Ovary (tissue), 9 donors: ENCODE measurements around the gene NTRK1. TPM values are rescaled to one million over a fixed set of nuclear protein-coding genes. Genes with fewer than 3 reads are reported as not detected.
A peak's percentile ranks its signal among the peaks of the same experiment; 100 is the strongest.

ENCODE experiments used
- DNase-seq, 5 donors: peaks; one replicate each; pipeline ENCODE4 v3.0.0-alpha.2; 2019 to 2020
- H3K27ac ChIP-seq, 2 donors: fragments of 200-600 bp; one replicate each; pipeline versions ENCODE4 v1.5.1 to v1.8.0; 2019 to 2022
- H3K27me3 ChIP-seq: fragments of 200-600 bp; one replicate; pipeline ENCODE4 v1.8.0; 2022
- H3K36me3 ChIP-seq: fragments of 200-600 bp; sonication (generic); one replicate; pipeline ENCODE4 v1.5.1; 2019
- H3K4me1 ChIP-seq: one replicate; pipeline ENCODE4 v1.8.1; 2013; ENCODE audit warnings: mild to moderate bottlenecking, moderate library complexity; ENCODE audit not compliant: insufficient read depth
- H3K4me3 ChIP-seq: fragments of 200-600 bp; sonication (generic); one replicate; pipeline ENCODE4 v1.5.1; 2017
- H3K9me3 ChIP-seq, 2 donors: fragments of 200-600 bp in 1 of 2; sonication (generic) in 1 of 2; one replicate each; pipeline versions ENCODE4 v1.5.1 to v1.8.1; 2013 to 2019; ENCODE audit warnings: mild to moderate bottlenecking in 1 of 2, moderate library complexity in 1 of 2
- CTCF ChIP-seq, 3 donors: fragments of 450-650 bp in 2 of 3; fragments of 200-600 bp in 1 of 3; IDR thresholded peaks; one replicate each; pipeline versions ENCODE4 v1.5.1 to v1.8.0; 2016 to 2022; ENCODE audit warnings: antibody characterized with exemption in 3 of 3, mild to moderate bottlenecking in 1 of 3
- EP300 ChIP-seq: sonication (generic); formaldehyde crosslinking; IDR thresholded peaks from one replicate; pipeline ENCODE4 v1.6.1; 2017; ENCODE audit warnings: antibody characterized with exemption
- POLR2A ChIP-seq: fragments of 450-650 bp; IDR thresholded peaks from one replicate; pipeline ENCODE4 v1.6.1; 2017; ENCODE audit warnings: antibody characterized with exemption, mild to moderate bottlenecking, moderate library complexity
- WGBS, 3 donors: extraction: QIAGEN DNeasy Blood & Tissue Kit in 1 of 3; methylation state at CpG; one replicate each; pipeline versions ENCODE4 v1.1.5 to v1.1.7; 2013 to 2017; 5-methylcytosine and 5-hydroxymethylcytosine counted together
- intact Hi-C, 4 donors: fragments of 100-400 bp; cut with DNase I; formaldehyde crosslinking; loops; one replicate each; pipeline versions ENCODE4 v1.11.0 to v1.15.1; 2022 to 2023
- polyA plus RNA-seq, 2 donors: library from polyadenylated mRNA; stranded (reverse); fragments of 200-250 nt in 1 of 2; fragments of 350-450 nt in 1 of 2; fragmentation: Illumina TruSeq in 1 of 2; extraction: RNeasy Lipid Tissue Mini Kit (QIAGEN cat#74804) in 1 of 2; gene quantifications; one replicate each; pipeline ENCODE4 v1.2.3, GENCODE V29; 2013 to 2014
- total RNA-seq, 7 donors: library from RNA; depleted of rRNA in 2 of 7; stranded (reverse); fragments of >200 nt in 2 of 7; fragmentation: NEBNext Ultra II Directional in 3 of 7; extraction: Animal tissue kit (Norgen Biotek cat#: 25700) in 3 of 7; gene quantifications; one replicate each; pipeline versions ENCODE4 v1.1.0 to v1.2.4, GENCODE V29; 2016 to 2023
- donor health status: DM: no; HTN: no; CAD: no; lungs with moderate emphysema.
- donor health status: DM: no; HTN: no; CAD: no.
- donor health status: Bipolar disorder and iron deficiency.
- donor health status: DM: yes; HTN: yes; CAD: no.
- donor health status: DM: no; HTN: no; CAD: no.
- donor health status: DM: yes; HTN: yes; CAD: no.

NTRK1 gene
- total and polyA plus RNA-seq, 9 donors, result 0.11 to 0.92 (median 0.38) TPM; not detected in 4

DNA sequence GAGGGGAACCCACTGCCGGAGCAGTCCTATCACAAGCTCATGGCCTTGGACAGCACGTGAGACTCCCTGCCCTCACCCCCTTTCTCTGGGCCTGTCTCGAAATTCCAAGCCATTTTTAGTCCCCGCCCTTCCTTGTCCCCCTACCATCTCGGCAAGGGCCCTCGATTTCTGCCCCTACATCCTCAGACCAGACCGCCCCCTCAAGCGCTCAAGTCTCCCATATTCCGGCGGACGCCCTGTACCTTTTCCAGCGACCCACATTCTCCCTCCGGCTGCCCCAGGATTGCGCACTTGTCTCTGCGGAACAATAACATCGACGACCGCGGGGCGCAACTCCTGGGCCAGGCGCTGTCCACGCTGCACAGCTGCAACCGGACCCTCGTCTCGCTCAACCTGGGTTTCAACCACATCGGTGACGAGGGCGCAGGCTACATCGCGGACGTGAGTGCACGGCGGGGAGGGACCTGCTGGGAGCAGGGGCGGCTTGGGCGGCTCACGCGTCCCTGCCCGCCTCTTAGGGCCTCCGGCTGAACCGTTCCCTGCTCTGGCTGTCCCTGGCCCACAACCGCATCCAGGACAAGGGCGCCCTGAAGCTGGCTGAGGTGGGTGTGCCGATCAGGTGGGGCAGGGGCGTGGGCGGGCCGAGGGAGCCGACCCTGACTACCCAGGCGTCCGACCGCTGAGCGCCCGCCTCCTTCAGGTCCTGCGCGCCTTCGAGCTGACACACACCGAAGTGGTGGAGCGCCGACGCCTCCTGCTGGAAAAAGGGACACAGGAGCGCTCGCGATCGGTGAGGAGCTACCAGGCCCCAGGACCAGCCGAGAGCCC lies 66.8 kb downstream of the NTRK1 start:
- Histone ChIP-seq H3K9me3 (no peaks in the 10 kb centered on the region), H3K27me3 (no peaks in the 10 kb centered on the region), H3K27ac (no peak overlapping the region), H3K4me3 (peak overlapping the region; percentile 11), H3K36me3 (no peaks in the 10 kb centered on the region), H3K4me1 (peaks cover 10% of the 10 kb centered on the region)
- intact Hi-C loops, result no loop called here
- peak; percentile 49 to 75 (median 61) for DNase-seq
- 9 to 16% (median 11%) methylated on average over 40 to 64 of the region's 64 CpGs for WGBS, 3 donors
- TF ChIP-seq EP300 (no peak), CTCF (IDR thresholded peaks at IDR 0.05) (peak in 2 of 3 donors; percentile 40 to 60)

GRCh38 chr1:156928043-156928602 lies 67.5 kb downstream of the NTRK1 start:
- no peak for TF ChIP-seq POLR2A
- no peak for TF ChIP-seq CTCF (IDR thresholded peaks at IDR 0.05)
- no peak for TF ChIP-seq EP300
- WGBS, 3 donors, result 2 to 5% (median 4%) methylated on average over 4 of the region's 4 CpGs
- no peaks in the 10 kb centered on the region for H3K9me3 ChIP-seq
- H3K27ac ChIP-seq, result no peak overlapping the region
- H3K27me3 ChIP-seq, result no peaks in the 10 kb centered on the region
- DNase-seq, result no peak
- H3K4me1 ChIP-seq, result peaks cover 10% of the 10 kb centered on the region
- intact Hi-C loops, result no loop called here
- no peak overlapping the region for H3K4me3 ChIP-seq
- no peaks in the 10 kb centered on the region for H3K36me3 ChIP-seq

GRCh38 chr1:156929596-156930238 lies 69.1 kb downstream of the NTRK1 start:
- Histone ChIP-seq H3K9me3 (no peaks in the 10 kb centered on the region), H3K27me3 (no peaks in the 10 kb centered on the region), H3K4me3 (no peak overlapping the region), H3K4me1 (peaks cover 8% of the 10 kb centered on the region), H3K27ac (no peak overlapping the region), H3K36me3 (no peaks in the 10 kb centered on the region)
- DNase-seq, result peak in 1 of 5 donors; percentile 11
- TF ChIP-seq CTCF (IDR thresholded peaks at IDR 0.05), result no peak
- no peak for TF ChIP-seq EP300
- TF ChIP-seq POLR2A, result no peak
- WGBS, 3 donors, result 50 to 57% (median 56%) methylated on average over 6 of the region's 6 CpGs
- intact Hi-C loops, result no loop called here

DNA sequence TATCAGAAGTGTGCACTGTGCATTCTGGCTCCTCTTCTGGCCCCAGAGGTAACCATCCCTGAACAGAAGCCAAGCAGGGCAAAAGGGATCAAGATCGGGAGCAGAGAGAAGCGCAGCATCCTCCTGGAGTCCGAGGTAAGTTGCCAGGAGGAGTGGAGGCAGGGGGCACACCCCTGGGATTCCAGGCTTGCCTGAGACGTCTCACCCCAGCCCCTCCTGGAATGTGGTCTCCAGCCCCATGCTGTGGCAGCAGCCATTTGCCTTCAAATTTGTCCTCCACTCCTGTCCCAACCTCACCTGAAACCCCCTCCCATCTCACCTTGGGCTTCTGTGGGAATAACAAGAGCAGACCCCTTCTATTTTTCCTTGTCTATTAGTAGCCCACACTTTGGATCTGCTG lies 69.8 kb downstream of the NTRK1 start:
- H3K27me3 ChIP-seq, result no peaks in the 10 kb centered on the region
- H3K4me3 ChIP-seq, result no peak overlapping the region
- peaks cover 8% of the 10 kb centered on the region for H3K4me1 ChIP-seq
- intact Hi-C loops, result no loop called here
- H3K36me3 ChIP-seq, result no peaks in the 10 kb centered on the region
- H3K9me3 ChIP-seq, result no peaks in the 10 kb centered on the region
- TF ChIP-seq POLR2A (no peak), EP300 (no peak), CTCF (IDR thresholded peaks at IDR 0.05) (no peak)
- H3K27ac ChIP-seq, result no peak overlapping the region
- DNase-seq, result no peak
- 34 to 47% (median 38%) methylated on average over 4 of the region's 4 CpGs for WGBS, 3 donors

Other genes starting within 250 kb of the NTRK1 start
- 1 to 10 TPM in 5 of 7 donors, under 1 TPM in 2; 0.30 to 1.9 (median 1.2) TPM for gene HAPLN2, start 241.4 kb upstream of the NTRK1 start, total RNA-seq
- gene HAPLN2, start 241.4 kb upstream of the NTRK1 start, polyA plus RNA-seq, result 1 to 10 TPM in 1 of 2 donors, not detected in 1; 1.1 TPM
- gene BCAN, start 218.7 kb upstream of the NTRK1 start, total RNA-seq, result 1 to 10 TPM in 2 of 7 donors, under 1 TPM in 2, not detected in 3; 0.20 to 2.2 (median 1.0) TPM
- gene BCAN, start 218.7 kb upstream of the NTRK1 start, polyA plus RNA-seq, result under 1 TPM; 0.11 to 0.43 TPM
- 10 to 100 TPM in 3 of 7 donors, 1 to 10 TPM in 4; 3.5 to 32.9 (median 9.8) TPM for gene NES, start 183.5 kb upstream of the NTRK1 start, total RNA-seq
- 10 to 100 TPM; 13.5 to 31.7 TPM for gene NES, start 183.5 kb upstream of the NTRK1 start, polyA plus RNA-seq
- 10 to 100 TPM in 3 of 7 donors, 1 to 10 TPM in 4; 1.8 to 31.5 (median 5.5) TPM for gene CRABP2, start 155.3 kb upstream of the NTRK1 start, total RNA-seq
- gene CRABP2, start 155.3 kb upstream of the NTRK1 start, polyA plus RNA-seq, result 10 to 100 TPM in 1 of 2 donors, 1 to 10 TPM in 1; 1.4 to 22.9 TPM
- gene METTL25B, start 132.4 kb upstream of the NTRK1 start, total RNA-seq, result 10 to 100 TPM; 22.4 to 39.6 (median 33.2) TPM
- 10 to 100 TPM; 18.1 to 33.2 TPM for gene METTL25B, start 132.4 kb upstream of the NTRK1 start, polyA plus RNA-seq
- gene ISG20L2, start 132.1 kb upstream of the NTRK1 start, total RNA-seq, result 10 to 100 TPM; 11.7 to 33.8 (median 26.1) TPM
- gene ISG20L2, start 132.1 kb upstream of the NTRK1 start, polyA plus RNA-seq, result 10 to 100 TPM; 13.6 to 58.7 TPM
- 10 to 100 TPM; 23.1 to 83.3 (median 61.8) TPM for gene MRPL24, start 119.8 kb upstream of the NTRK1 start, total RNA-seq
- gene MRPL24, start 119.8 kb upstream of the NTRK1 start, polyA plus RNA-seq, result 100 to 1,000 TPM in 1 of 2 donors, 10 to 100 TPM in 1; 71.3 to 173 TPM
- gene HDGF, start 109.2 kb upstream of the NTRK1 start, total RNA-seq, result 100 to 1,000 TPM in 6 of 7 donors, 10 to 100 TPM in 1; 81.1 to 175 (median 146) TPM
- 100 to 1,000 TPM; 104 to 184 TPM for gene HDGF, start 109.2 kb upstream of the NTRK1 start, polyA plus RNA-seq
- gene PRCC, start 93.3 kb upstream of the NTRK1 start, total RNA-seq, result 10 to 100 TPM; 24.7 to 65.2 (median 50.9) TPM
- gene PRCC, start 93.3 kb upstream of the NTRK1 start, polyA plus RNA-seq, result 10 to 100 TPM; 38.6 to 72.5 TPM
- 1 to 10 TPM in 4 of 7 donors, under 1 TPM in 3; 0.40 to 2.8 (median 1.4) TPM for gene SH2D2A, start 44.0 kb upstream of the NTRK1 start, total RNA-seq
- gene SH2D2A, start 44.0 kb upstream of the NTRK1 start, polyA plus RNA-seq, result under 1 TPM; 0.19 to 0.65 TPM
- gene INSRR, start 1.7 kb upstream of the NTRK1 start, total RNA-seq, result under 1 TPM in 1 of 7 donors, not detected in 6; 0.15 TPM
- under 1 TPM in 1 of 2 donors, not detected in 1; 0.02 TPM for gene INSRR, start 1.7 kb upstream of the NTRK1 start, polyA plus RNA-seq
- 10 to 100 TPM in 5 of 7 donors, 1 to 10 TPM in 2; 4.3 to 20.2 (median 12.3) TPM for gene PEAR1, start 32.9 kb downstream of the NTRK1 start, total RNA-seq
- gene PEAR1, start 32.9 kb downstream of the NTRK1 start, polyA plus RNA-seq, result 10 to 100 TPM; 13.7 to 21.2 TPM
- 10 to 100 TPM in 1 of 7 donors, 1 to 10 TPM in 2, under 1 TPM in 2, not detected in 2; 0.36 to 11.1 (median 1.1) TPM for gene LRRC71, start 59.8 kb downstream of the NTRK1 start, total RNA-seq
- under 1 TPM in 1 of 2 donors, not detected in 1; 0.07 TPM for gene LRRC71, start 59.8 kb downstream of the NTRK1 start, polyA plus RNA-seq
- 10 to 100 TPM; 17.3 to 43.9 (median 29.7) TPM for gene ARHGEF11, start 184.9 kb downstream of the NTRK1 start, total RNA-seq
- 10 to 100 TPM; 14.3 to 19.0 TPM for gene ARHGEF11, start 184.9 kb downstream of the NTRK1 start, polyA plus RNA-seq
- not detected for gene ETV3L, start 238.9 kb downstream of the NTRK1 start, total RNA-seq
- gene ETV3L, start 238.9 kb downstream of the NTRK1 start, polyA plus RNA-seq, result not detected